ENCODE data around the gene AP2B1. TPM values are rescaled to one million over a fixed set of nuclear protein-coding genes. Genes with fewer than 3 reads are reported as not detected.

Gene AP2B1
- total RNA-seq = 10 to 100 TPM; 33.8 to 62.7 (median 40.8) TPM
- long read RNA-seq, full-length matches to known transcripts = 1 of 3 reads
- long read RNA-seq, partial matches to known transcripts = 0 of 3 reads
- long read RNA-seq, other reads (novel, unspliced or antisense) = 2 of 3 reads

DNA sequence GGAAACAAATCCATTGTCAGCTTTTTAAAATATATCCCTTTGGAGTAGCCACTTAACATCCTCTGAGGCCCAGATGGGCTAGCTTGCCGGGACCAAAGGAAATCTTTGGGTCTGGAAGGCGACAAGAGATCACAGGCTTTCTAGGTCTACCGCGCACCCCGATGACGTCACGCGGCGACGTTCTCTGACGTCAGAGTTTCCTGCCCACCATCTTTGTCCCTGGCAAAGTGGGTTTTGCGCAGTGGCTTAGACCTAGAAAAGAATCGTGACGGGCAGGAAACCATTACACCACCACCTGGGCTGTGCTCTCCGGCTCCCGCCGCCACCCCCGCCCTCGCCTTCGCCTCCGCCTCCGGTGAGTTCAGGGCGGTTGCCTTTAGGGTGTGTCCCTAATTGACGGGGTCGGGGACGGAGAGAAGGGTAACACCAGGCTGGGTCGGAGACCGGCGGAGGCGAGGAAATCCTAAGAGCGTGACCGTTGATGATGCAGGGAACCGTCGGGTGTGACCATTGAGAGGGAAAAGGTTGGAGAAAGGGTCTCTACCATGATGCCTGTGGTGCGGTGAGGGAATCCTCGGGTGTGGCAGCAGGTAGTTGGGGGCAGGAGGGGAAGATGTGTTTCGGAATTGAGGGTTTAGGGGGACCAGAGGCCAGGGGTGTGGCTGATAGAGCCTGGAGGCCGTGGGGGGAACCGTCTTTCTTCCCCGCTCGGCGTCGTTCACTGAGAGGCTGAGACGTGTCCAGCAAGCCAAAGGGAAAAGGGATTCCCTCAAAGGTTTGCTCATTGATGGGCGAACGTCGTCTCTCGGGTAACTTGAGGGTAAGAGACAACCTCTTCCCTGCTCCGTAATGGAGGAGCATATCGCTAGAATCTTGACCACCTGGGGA, at the start of gene AP2B1:
Gene AP2B1 (plus strand): TSS at position 249 of the 888 bp plus-strand sequence. CDS start 6,709 bp downstream, outside the sequence.
- Histone ChIP-seq H3K27ac (peak within 1 kb of the TSS; percentile 71 to 92 (median 81)), H3K4me3 (peak within 1 kb of the TSS; percentile 74 to 88 (median 76)), H3K27me3 (no peaks in the 10 kb centered on the region), H3K4me1 (peaks cover 0 to 16% (median 3%) of the 10 kb centered on the region in 4 donors), H3K36me3 (no peaks in the 10 kb centered on the region), H3K9me3 (no peaks in the 10 kb centered on the region)
- intact Hi-C loops (cut with DNase I) = no loop called here
- TF ChIP-seq POLR2A (IDR thresholded peaks at IDR 0.05) = peak; percentile 51
- TF ChIP-seq, protein P1, sequence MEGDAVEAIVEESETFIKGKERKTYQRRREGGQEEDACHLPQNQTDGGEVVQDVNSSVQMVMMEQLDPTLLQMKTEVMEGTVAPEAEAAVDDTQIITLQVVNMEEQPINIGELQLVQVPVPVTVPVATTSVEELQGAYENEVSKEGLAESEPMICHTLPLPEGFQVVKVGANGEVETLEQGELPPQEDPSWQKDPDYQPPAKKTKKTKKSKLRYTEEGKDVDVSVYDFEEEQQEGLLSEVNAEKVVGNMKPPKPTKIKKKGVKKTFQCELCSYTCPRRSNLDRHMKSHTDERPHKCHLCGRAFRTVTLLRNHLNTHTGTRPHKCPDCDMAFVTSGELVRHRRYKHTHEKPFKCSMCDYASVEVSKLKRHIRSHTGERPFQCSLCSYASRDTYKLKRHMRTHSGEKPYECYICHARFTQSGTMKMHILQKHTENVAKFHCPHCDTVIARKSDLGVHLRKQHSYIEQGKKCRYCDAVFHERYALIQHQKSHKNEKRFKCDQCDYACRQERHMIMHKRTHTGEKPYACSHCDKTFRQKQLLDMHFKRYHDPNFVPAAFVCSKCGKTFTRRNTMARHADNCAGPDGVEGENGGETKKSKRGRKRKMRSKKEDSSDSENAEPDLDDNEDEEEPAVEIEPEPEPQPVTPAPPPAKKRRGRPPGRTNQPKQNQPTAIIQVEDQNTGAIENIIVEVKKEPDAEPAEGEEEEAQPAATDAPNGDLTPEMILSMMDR (IDR thresholded peaks at IDR 0.05) = no peak
- DNase-seq = peak; percentile 85 to 90 (median 89)
- peak; percentile 93 to 95 (median 94) for ATAC-seq
- WGBS (ENCODE audit: insufficient coverage, low coverage, low lambda C conversion rate, missing lambda C conversion rate) = under 1% methylated on average over 44 of the region's 50 CpGs

DNA sequence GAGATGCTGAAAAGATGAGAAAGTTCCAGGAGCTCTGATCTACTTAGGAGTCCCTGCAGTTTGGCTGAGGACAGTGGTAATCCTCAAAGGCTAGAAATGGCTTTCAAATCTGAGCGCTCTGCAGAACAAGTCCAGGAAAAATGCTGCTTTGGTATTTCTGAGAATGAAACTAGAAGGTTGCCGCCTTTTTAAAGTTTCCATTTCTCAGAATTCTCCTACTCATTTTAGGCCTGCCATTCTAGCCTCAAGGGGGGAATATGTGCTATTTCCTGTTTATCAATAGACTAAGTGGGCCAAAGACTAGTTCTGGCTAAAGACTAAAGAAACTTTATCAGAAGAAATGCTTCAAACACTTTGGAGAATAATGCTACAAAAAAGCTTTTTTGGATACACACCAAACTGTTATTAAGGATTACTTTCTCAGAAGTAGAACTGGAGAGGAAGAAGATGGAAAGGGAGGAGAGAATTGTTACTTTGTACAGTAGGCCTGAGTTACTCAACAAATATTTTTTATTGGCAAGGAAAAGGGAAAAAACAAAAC, 49.5 kb upstream of the AP2B1 start, which contains the start of gene SLFN12L:
Gene SLFN12L (minus strand): TSS at position 78 of the 541 bp plus-strand sequence. CDS start 15,314 bp downstream, outside the sequence.
- ATAC-seq = no peak
- H3K36me3 ChIP-seq = no peaks in the 10 kb centered on the region
- 44% methylated on average over 1 of the region's 2 CpGs for WGBS (ENCODE audit: insufficient coverage, low coverage, low lambda C conversion rate, missing lambda C conversion rate)
- no peaks in the 10 kb centered on the region for H3K27me3 ChIP-seq
- TF ChIP-seq, protein P1 (IDR thresholded peaks at IDR 0.05) = no peak
- no peak for TF ChIP-seq POLR2A (IDR thresholded peaks at IDR 0.05)
- DNase-seq = no peak
- peaks cover 0 to 24% (median 8%) of the 10 kb centered on the region in 4 donors for H3K4me1 ChIP-seq
- H3K9me3 ChIP-seq = no peaks in the 10 kb centered on the region
- peak within 1 kb of the TSS in 1 of 3 donors; percentile 20 for H3K27ac ChIP-seq
- intact Hi-C loops (cut with DNase I) = loop anchor here in 1 of 2 donors (10.0 kb wide), 1 partner anchor 363 kb away; no protein-coding TSS in a partner anchor
- no peak within 1 kb of the TSS for H3K4me3 ChIP-seq

DNA sequence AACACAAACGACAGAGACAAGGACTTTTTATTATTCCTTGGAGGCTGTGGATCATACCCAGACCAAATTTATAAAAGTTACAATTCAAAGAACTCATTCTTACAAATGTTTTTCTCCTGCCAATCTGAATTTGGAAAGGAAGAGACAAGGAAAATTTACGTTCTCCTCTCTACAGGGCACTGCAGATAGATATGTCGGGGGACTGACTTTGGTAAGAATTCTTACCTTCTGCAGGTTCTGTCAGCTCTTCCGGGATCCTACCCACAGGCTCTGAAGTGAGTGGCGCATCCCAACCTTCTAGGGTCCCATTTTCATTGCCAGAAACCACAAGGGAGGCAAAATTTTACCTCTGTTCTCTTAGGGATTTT, 47.5 kb upstream of the AP2B1 start:
- ATAC-seq = no peak
- Histone ChIP-seq H3K4me3 (no peak overlapping the region), H3K4me1 (peaks cover 0 to 18% (median 4%) of the 10 kb centered on the region in 4 donors)

More for the DNA sequence above, 47.5 kb upstream of the AP2B1 start:
- intact Hi-C loops (cut with DNase I) = loop anchor here in 1 of 2 donors (10.0 kb wide), 1 partner anchor 365 kb away; no protein-coding TSS in a partner anchor
- no peak for DNase-seq
- no peaks in the 10 kb centered on the region for H3K9me3 ChIP-seq
- 0% methylated on average over 2 of the region's 5 CpGs for WGBS (ENCODE audit: insufficient coverage, low coverage, low lambda C conversion rate, missing lambda C conversion rate)
- no peaks in the 10 kb centered on the region for H3K27me3 ChIP-seq
- TF ChIP-seq, protein P1 (IDR thresholded peaks at IDR 0.05) = no peak
- TF ChIP-seq POLR2A (IDR thresholded peaks at IDR 0.05) = no peak
- no peaks in the 10 kb centered on the region for H3K36me3 ChIP-seq
- H3K27ac ChIP-seq = peak overlapping the region; percentile 5 to 73 (median 61)

All from right lobe of liver (tissue), 6 donors.